Fibroblast of villous mesenchyme (primary cell): ENCODE measurements around the gene SH3RF3. TPM values are rescaled to one million over a fixed set of nuclear protein-coding genes. Genes with fewer than 3 reads are reported as not detected.
"Not testable (repeated sequence)": the region's sequence is repeated elsewhere in the genome, so short reads cannot be mapped to it uniquely, and the experiment has no call there.

Experiments
- DNase-seq: peaks from one replicate; pipeline ENCODE4 v3.0.0-alpha.2; 2010; ENCODE audit warnings: low read depth
- H3K4me3 ChIP-seq: 2 replicates; pipeline ENCODE4 v1.5.1; 2011; ENCODE audit warnings: low read depth, mild to moderate bottlenecking, low read length
- CTCF ChIP-seq: IDR thresholded peaks from 2 replicates; pipeline ENCODE4 v1.5.1; 2012; ENCODE audit warnings: low read depth, mild to moderate bottlenecking, low read length; ENCODE audit not compliant: insufficient read depth
- total RNA-seq: library from RNA; depleted of rRNA; stranded (reverse); fragments of >200 nt; gene quantifications from 2 replicates; pipeline ENCODE4 v1.2.3, GENCODE V29; 2012

The SH3RF3 gene
- total RNA-seq, 1 donor: 13.4 TPM

GRCh38 chr2:109154226-109154625, 25.2 kb downstream of the SH3RF3 start:
- H3K4me3 ChIP-seq: no peak overlapping the region
- TF ChIP-seq CTCF: no peak
- no peak for DNase-seq

- DNase-seq: peak; percentile 68
- TF ChIP-seq CTCF: no peak
- H3K4me3 ChIP-seq: no peak overlapping the region
These were observed 26.8 kb downstream of the SH3RF3 start for GRCh38 chr2:109155553-109156451.

- no peak for DNase-seq
- no peak for TF ChIP-seq CTCF
- H3K4me3 ChIP-seq: no peak overlapping the region
These were observed 28.6 kb downstream of the SH3RF3 start for GRCh38 chr2:109157563-109158105.

DNA sequence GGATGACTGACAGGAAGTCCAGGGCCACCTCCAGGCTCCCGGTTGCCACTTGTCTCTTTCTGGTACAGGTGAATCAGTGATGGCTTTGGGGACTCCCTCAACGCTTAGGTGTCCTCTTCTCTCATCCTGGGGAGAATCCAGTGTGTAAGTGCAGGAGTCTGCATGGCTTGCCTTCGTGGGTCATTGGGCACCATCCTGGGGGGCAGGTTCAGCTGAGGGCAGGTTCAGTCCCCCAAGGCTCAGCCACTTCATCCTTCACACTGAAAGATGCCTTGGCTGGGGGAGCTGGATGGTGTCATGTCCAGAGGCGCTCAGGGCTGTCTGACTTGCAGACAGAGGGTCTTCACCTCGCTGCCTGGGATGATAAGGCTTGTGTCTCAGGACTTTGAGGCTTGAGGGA, 29.2 kb downstream of the SH3RF3 start:
- no peak for TF ChIP-seq CTCF
- DNase-seq: no peak
- no peak overlapping the region for H3K4me3 ChIP-seq

DNA sequence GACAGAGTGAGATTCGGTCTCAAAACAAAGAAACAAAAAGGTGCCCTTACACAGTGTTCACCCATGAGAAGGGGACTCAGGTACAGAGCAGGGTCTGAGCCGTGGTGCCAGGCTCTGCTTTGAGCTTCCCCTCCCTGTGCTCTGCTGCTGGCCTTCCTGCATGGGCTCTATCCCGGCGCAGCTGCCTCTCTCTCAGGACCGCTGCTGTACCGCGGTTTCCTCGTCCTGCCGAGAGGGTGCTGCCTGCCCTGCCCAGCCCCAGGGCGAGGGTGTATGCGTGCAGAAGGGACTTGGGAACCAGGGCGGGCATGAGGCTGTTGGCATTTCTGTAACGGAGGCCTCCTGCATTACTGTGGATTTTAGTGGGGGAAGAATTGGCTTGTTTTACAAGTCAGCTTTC, 30.1 kb downstream of the SH3RF3 start:
- no peak for TF ChIP-seq CTCF
- no peak for DNase-seq
- no peak overlapping the region for H3K4me3 ChIP-seq

DNA sequence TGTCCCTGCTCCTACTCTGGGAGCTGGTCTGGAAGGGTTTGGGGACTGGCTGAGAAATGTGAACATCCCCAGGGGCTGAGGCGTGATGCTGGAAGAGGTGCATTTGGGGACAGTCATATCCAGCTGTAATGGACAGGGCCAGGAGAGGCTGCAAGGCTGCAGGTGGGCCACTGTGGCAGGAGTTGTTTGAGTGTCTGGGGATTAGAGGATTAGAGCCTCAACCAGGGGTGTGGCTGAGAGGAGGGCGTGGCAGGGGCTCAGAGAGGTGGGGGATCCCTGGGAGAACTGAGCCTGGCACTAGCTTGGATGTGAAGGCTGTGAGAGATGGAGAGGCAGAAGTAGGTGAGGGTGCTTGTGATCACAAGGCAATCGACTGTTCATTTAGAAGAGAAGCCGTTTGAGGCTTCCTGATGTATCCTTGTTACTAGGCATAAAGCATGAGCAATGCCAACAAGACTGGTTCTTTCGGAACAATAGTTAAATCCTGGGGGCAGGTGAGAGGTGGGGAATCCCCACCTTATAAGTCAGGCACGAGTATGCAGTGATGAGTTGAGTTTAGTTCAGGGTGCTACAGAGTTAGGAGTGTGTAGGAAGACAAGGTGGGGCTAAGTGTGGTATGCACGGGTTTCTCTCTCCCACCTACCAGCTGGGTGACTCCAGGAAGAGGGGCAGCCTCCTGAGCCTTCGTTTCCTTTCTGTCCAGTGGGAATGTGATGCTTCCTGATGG, 31.9 kb downstream of the SH3RF3 start:
- TF ChIP-seq CTCF: no peak
- no peak overlapping the region for H3K4me3 ChIP-seq
- DNase-seq: no peak

GRCh38 chr2:109162367-109162766, 33.4 kb downstream of the SH3RF3 start:
- not testable (repeated sequence) for H3K4me3 ChIP-seq, DNase-seq
